NCI-H510A (cell line): Measurements from ENCODE around the gene TIMM8B.
"Not testable (repeated sequence)": the region's sequence is repeated elsewhere in the genome, so short reads cannot be mapped to it uniquely, and the experiment has no call there.

Source experiments
- DNase-seq: peaks from one replicate; lab custom pipeline; 2025; lab: John Stamatoyannopoulos, UW

The TIMM8B gene, protein sequence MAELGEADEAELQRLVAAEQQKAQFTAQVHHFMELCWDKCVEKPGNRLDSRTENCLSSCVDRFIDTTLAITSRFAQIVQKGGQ

DNA sequence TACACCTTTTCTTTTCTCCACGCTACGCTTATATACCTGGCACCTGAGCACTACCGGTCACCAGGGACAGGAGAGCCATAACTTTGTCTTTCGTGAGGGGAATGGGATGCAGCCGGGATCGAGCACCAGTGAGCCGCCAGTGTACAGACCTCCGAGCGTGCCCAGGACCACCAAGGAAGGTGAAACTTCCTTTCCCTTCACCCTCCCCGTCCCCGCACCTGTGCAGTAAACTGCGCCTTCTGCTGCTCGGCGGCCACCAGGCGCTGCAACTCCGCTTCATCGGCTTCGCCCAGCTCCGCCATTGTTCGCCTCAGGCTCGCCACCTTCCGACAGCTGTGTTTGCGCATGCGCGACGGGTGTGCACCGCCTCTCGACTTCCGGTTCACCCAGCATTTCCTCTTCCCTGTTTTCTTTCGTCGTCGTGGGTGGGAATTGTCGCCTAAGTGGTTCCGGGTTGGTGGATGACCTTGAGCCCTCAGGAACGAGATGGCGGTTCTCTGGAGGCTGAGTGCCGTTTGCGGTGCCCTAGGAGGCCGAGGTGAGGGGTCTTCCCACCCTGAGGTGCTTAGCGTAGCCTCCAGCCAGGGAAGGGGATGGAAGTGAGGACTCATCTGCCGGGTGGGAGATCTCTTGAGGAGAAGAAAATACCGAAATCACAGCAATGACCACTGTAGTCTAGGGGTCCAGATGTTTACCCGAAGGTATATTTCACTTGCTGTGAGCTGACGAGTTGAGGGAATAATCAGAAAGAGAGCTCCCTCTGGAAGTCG, at the start of gene TIMM8B, which contains the start of gene SDHD:
TSS of gene TIMM8B (minus strand) at position 335 of the 770 bp plus-strand sequence. CDS start at position 302, 33 bp downstream.
TSS of gene SDHD (plus strand) at position 452 of the 770 bp plus-strand sequence. CDS start at position 487, 35 bp downstream.
- peak; percentile 87 for DNase-seq

DNA sequence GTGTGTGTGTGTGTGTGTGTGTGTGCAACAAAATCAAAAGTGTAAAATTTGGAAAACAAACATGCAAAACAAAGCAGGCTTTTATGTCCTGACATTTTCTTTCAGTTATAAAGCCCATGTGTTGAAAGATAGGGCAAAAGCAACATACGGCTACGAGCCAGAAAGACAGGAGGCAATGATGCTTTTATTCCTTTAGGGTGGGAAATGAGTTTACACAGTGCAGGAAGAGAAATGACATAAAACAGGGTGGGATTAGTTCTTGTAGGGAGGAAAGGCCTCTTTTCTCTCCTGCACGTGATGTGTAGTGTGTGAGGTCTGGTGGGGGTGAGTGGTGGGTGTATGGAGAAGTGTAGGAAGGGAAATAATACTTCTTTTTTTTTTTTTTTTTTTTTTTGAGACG, 47.9 kb upstream of the TIMM8B start:
- DNase-seq: no peak

DNA sequence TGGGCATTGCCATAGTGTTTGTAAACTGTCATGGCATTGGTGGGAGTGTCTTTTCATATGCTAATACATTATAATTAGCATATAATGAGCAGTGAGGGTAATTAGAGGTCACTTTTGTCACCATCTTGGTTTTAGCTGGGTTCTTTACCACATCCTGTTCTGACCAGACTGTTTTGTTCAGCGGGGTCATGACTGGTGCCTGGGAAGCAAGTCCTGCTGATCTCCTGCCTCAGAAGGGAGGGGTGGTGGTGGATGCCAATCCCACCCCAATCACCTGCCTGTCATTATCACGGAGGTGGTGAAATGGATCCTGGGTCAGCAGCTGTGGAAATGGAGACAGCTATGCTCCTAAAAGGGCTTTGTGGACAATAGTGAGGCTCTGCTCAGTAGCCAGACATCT, 46.2 kb upstream of the TIMM8B start:
- DNase-seq: no peak

DNA sequence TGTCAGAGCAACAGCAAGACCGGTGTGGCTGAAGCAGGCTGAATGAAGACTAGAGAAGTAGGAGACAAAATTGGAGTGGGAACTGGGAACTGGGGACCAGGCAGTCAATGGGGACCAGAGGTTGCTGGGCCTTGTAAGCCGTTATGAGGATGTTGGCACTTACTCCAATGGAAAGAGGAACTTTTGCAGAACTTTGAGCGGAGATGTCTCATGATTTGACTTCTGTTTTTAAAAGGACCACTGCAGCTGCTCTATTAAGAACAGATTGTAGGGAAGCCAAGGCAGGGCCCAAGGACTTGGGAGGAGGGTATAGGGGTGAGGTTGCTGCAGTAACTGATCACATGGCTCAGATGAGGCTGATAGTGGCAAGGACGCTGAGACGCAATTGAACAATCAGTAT, 43.1 kb upstream of the TIMM8B start:
- no peak for DNase-seq

DNA sequence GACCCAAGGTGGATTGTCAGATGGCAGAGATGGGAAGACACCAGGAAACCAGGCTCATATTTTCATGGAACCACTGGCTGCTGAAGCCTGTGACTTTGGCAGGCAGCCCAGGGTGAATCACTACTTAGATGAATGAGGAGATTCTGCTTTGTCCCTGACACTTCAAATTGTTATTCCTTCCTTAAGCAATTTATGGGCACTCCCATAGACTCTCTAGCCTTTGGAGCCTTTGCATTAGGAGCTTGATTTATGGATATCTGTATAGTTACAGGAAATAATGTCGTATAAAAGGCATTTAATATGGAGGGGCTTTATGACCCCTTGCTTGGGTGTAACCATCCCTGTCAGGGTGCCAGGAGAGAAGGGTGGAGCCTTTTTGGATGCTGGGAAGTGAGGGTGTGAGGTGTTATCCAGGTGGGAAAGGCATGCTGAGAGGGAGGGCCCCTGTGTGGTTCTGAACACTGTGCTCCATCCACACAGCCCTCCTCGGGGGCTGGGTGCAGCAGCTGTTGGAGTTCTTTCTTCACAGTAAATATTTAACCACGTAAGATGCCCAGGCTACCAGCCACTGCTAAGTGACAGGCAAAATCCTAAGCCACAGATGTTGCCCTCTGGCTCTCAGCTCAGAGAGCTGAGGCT, 42.0 kb upstream of the TIMM8B start:
- DNase-seq: peak; percentile 27

DNA sequence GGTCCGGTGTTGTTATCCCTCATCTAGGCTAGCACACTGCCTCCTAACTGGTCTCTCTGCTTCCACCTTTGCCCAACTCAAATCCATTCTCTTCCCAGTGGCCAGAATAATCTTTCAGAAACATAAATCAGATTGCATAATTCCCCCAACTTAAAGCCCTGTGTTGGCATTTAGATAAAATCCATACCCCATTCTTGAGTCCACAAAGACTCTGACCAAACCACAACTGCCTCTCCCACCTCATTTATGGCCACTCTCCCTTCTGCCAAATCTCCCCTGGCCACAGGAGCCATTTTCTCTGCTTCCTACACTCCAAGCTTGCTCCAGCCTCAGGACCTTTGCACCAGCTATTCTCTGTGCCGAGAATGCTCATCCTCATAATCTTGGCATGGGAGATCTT, 40.5 kb upstream of the TIMM8B start:
- DNase-seq: no peak

DNA sequence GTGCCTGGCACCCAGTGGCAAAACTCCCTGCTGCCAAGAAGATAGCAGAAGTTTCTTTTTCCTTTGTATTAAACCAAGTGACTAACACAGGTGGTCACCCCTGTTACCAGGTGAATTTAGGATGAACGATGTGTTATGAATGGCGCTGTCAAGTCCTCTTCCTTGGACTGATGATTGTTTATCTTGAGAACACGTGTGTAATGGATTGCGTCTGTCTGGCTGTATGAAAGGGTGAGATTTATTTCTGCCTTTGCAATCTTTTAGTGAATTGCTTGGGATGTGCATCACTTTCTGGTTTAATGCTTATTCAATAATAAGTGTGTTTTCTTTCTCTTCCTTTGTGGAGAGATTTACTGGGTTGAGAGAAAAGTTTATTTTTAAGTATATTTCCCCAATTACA, 36.6 kb upstream of the TIMM8B start:
- no peak for DNase-seq

DNA sequence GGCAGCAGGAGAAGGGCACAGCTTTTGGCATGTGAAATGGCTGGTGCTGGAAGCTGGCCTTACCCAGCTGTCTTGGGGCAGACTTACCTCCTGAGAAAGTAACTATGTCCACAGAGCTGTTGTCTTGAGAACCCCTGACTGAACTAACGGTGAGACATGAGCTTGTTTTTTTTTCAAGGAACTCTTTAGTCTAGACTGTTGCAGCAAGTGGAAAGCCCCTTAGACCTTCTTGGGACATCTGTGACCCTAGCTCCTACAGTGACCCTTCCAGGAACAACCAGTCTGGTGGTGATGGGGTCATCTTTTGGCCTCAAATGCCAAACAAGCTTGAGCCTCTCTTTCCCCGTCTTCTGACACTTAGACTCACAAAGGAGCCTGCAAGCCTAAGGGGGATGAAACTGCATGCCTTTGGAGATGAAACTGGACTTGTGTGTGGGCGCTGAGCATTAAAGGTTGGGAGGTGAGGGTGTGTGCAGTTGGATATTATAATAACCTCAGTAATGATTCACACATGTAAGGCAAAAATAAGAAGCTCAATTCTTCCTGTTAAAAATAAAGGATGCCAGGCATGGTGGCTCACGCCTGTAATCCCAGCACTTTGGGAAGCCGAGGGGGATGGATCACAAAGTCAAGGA, 35.5 kb upstream of the TIMM8B start:
- DNase-seq: no peak

DNA sequence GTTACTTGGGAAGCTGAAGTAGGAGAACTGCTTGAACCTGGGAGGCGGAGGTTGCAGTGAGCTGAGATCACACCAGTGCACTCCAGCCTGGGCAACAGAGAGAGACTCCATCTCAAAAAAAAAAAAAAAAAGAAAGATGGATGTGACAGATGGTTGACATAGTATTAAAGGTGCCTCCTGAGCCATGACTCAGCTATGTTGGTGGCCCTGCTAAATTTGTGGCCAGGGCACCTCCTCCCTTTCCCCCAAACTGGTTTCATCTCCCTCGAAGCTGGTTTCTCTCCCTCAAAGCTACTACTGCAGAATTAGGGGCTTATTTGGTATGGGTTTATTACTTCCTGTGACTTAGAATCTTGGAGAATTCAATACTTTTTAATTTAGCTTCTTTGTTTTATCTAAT, 31.6 kb upstream of the TIMM8B start:
- DNase-seq: no peak

DNA sequence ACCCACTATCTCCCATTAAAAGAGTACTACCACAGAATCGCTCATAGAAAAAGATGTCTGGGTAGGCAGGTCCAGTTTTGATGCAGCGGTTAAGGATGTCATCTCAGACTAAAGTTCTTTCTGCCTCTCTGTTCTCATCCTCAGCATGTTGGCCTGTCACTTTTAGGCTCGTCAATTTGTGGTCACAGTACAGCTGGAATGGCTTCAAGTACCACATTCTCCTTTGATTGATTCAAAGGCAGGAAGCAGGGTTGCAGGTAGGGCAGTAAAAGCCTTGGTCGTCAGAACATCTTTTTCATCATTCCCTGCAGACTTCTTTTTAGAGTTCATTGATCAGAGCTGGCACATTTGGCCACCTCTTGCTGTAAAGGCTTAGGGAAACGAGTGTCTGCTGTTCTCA, 28.8 kb upstream of the TIMM8B start:
- no peak for DNase-seq

DNA sequence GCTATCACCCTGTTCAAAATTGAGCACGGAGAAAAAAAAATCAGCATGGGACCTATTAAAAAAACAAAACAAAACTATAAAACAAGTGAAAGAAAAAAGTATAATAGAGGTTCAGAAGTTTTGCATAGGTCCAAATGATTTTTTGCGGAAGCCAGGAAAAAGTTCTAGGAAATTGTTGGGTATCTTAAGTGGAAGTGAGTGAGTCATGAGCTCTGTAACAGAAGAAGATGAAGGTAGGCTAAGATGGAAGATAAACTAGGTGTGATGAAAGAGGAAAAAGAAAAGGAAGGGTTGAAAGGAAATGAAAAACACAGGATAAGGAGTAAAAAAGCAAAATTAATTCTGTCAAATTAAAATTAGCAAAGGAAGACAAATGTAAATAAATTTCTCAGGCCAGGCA, 27.9 kb upstream of the TIMM8B start:
- DNase-seq: no peak

DNA sequence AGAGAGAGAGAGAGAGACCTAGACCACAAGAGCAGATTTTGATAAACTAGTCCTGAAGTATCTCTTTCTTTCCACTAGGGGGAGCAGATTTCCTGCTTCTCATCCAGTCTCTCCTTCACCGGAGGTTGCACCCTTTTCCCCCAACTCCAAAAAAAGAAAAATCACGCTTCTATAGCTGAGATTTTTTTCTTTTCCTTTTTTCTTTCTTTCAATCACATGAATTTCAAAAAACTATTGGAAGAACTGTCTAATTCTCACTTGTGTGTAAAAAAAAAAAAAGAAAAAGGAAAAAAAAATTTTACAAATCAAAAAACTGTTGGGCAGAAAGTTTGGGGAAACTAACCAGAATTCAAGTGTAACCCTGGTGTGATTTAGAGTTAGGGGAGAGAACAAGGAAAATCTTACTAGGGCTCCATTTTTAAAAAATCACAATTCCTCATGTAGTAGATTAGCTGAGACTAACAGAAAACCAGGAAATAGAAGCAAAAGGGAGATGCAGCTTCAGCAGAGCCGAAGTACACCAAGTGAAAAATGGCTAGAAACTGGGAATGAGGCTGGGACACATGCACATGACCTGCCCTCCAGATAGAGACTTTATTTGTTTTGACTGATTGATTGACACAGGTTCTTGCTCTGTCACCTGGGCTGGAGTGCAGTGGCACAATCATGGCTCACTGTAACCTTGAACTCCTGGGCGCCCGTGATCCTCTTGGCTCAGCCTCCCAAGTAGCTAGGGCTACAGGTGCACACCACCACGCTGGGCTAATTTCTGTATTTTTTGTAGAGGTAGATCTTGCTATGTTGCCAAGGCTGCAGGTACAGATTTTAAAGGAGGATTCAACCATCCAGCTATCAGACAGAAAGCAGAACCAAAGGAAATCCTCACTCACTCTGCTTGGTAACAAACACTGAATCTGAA, 27.2 kb upstream of the TIMM8B start:
- peak; percentile 8 for DNase-seq

DNA sequence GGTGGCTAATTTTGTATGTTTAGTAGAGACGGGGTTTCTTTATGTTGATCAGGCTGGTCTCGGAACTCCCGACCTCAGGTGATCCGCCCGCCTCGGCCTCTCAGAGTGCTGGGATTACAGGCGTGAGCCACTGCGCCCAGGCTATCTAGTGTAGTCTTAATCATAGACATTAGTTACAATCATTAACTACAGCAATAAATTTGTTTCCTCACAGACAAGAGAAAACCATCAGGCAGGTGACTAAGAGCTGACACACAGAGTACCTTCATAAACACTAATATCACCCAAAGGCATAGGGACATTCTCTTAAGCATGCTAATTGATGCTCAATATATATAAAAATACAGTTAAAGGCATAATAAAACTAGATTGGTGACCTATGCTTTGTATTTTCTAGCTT, 19.5 kb upstream of the TIMM8B start:
- DNase-seq: no peak

DNA sequence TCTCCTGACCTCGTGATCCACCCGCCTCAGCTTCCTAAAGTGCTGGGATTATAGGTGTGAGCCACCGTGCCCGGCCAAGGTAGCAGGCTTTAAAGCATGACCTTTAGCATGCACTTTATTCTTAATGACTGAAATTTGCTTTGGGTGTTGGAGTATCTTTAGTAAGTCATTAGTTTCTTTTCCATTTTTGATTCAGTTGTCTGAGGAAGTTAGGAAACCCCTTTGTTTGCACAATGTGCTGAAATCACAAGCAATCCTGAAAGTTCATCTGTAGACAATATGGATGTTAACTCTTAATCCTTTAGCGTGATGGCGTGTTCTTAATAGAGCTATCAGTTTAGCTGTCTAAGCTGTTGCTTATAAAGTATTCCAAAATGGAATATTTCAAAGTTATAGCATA, 16.9 kb upstream of the TIMM8B start:
- DNase-seq: no peak

DNA sequence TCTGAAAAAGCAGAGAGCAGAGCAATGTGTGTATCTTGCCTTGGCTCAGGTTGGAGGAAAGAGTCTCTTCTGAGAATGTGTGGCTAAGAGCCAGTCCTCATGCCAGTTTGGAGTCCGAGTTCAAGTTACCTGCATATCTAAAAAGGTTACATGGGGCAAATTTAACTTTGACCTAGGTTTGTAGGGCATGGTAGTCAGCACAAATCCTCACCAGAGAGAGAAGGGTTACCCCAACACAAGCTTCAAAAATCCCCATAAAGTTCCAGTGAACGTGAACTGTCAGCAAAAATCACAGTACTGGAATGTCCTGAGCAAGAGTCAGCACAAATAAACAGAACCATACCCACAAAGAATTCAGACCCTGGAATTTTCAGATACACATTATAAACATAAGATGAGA, 13.9 kb upstream of the TIMM8B start:
- no peak for DNase-seq

DNA sequence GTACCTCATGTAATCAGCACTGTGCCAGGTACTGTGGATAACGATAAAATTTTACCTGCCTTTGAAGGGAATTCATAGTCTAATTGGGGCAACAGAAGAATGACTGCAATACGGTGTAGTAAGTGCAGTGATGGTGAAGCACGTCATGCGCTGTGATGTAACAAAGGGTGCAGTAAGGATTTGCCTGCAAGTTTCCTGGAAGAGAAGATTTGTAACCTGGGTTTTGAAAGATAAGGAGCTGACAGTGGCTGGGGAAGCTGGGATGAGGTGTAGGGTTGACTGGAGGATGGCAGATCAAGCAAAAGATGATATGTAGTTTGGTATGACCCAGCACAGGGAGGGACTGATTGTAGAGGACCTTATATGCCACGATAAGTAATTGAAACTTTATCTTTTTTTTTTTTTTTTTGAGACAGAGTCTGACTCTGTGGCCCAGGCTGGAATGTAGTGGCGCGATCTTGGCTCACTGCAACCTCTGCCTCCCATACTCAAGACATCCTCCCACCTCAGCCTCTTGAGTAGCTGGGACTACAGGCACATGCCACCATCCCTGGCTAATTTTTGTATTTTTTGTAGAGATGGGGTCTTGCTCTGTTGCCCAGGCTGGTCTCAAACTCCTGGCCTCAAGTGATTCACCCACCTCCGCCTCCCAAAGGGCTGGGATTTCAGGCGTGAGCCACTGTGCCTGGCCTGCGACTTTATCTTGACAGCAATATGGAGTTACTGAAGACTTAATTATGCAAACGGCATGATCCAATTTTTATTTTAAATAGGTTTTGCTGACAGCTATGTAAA, 11.4 kb upstream of the TIMM8B start:
- DNase-seq: no peak

DNA sequence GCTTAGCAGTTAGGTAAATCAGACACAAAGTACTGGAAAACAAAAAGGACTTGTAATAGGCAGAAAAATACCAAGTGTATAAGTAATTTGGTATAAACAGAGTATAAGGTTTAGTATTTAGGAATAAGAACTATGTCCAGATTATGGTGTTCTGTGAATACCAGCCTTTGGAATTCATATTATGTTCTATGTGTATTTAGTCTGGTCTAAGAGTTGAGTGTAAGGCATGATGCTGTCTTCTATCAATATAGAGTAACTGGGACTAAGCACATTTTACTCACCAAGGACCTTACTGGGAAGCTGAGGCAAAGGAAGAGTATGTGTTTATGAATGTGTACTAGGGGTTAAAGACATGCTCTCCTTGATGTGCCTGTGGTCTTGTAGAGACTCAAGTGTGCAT, 9.6 kb upstream of the TIMM8B start:
- DNase-seq: no peak

DNA sequence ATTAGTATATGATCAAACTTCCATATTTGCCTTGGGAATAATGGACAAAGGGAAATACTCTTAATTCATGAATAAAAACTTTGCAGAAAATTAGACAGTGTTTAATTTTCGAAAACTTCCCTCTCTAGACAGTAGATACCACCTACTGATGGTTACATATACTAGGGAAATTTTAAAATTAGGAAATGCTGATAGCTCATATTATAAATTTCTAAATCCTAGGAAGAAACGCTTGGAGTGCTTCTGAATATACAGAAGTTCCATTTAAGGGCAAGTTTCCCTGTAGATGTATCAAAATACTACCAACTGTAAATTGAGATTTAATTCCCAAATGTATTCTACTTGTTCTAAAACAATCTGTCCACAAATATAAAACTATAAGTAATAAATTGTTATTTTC, 8.7 kb upstream of the TIMM8B start:
- not testable (repeated sequence) for DNase-seq

DNA sequence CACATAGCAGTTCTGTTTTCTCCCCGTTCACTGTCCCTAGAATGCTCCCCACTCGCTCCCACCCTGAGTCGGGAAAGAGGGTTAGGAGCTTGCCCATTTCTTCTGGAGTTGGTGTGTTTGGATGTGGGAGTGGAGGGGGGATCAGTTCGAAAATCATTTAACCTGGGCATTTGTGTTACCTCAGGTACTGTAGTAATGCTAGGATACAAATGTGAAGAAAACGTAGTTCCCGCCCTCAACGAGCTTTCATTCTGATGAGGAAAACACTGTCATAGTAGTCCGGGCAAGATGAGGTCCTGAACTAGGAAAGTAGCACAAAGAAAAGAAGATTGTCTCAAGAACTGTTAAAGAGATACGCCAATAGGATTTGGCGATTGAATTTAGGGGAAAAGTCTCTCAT, 656 bp upstream of the TIMM8B start:
- no peak for DNase-seq

DNA sequence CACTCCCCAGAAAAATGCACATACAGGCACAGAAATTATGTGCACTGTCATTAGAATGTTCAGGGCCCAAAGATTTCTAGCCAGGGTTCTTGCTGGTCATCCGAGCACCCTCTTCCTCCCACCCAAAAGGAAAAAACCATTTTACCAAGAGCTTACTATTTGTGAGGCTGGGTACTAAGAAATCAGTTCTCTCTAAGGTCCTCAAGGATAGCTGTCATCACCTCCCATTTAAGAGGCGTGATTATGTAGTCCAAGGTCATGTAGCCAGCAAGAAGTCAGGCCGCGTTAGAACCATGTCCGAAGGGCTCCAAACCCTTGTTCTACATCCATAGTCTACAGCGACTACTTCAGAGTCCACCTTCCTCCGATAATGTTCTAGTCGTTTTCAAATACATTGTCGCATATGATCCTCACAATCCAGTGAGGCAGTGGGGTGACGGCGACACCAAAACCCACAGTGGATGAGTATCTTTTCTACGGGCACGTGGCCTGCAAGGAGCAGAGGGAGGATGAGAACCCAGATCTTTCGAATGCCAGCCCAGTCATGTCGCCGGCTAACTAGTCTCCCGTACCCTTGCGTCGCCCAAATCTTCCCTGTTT, 634 bp downstream of the TIMM8B start:
- DNase-seq: no peak

DNA sequence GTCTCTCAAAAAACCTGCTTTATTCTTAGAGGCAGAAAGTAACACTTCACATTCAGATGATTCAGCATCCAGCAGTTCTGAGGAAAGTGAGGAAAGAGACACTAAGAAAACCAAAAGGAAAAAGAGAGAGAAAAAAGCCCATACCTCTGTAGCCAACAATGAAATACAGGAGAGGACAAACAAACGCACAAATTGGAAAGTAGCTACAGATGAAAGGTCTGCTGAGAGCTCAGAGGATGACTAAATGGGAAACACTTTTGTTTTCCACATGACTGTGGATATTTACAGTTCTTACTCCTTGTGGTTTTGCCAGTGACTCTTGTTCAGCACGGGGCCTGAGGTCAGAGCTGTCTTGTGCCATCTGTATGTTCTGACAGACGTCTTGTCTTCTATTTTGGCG, 3.8 kb downstream of the TIMM8B start:
- no peak for DNase-seq
